Measurements from ENCODE around the gene CRLF3. TPM values are rescaled to one million over a fixed set of nuclear protein-coding genes. Genes with fewer than 3 reads are reported as not detected.

CRLF3 gene
- total and polyA plus RNA-seq, 10 of the 15 experiments (the other 5 are each of a cell fraction or from before 2014, with no cell fraction given) = 10.0 to 39.2 (median 26.7) TPM

DNA sequence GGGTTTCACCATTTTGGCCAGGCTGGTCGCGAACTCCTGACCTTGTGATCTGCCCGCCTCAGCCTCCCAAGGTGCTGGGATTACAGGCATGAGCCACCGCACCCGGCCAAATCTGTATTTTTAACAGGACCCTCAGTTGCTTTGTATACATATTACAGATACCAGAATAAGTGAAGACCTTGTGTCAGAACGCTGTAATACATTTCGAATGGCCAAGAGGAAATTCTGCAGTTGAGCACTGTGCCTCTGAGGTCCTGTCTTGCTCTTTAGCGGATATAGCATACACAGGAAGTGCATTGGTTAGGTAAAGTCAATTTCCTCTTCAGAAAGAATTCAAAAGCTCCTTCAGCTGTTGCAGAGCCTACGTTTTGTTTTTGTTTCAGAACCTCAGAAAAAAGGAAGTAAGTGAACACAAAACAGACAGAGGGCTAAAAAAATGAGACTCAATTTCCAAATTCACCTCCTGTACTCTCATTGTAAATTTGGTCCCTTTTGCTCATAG is 15.7 kb downstream of the CRLF3 start:
- peak overlapping the region; percentile 48 for H3K9ac ChIP-seq (ENCODE audit: control insufficient read depth, insufficient read depth, low read length)
- TF ChIP-seq NFIC (IDR thresholded peaks at IDR 0.05; ENCODE audit: low read depth, low read length) = peak; percentile 29; the same call in 1 of the 2 replicates
- no peak for TF ChIP-seq RAD21 (IDR thresholded peaks at IDR 0.05; ENCODE audit: insufficient read depth, low read depth, low read length)
- no peak for TF ChIP-seq STAT1 (conservative IDR thresholded peaks at IDR 0.05)
- no peak for TF ChIP-seq MYB (IDR thresholded peaks at IDR 0.05; ENCODE audit: borderline replicate concordance, low read depth, low read length)
- TF ChIP-seq POLR2A (IDR thresholded peaks at IDR 0.05; ENCODE audit: low read depth, low read length) = 0 out of 2 replicates have a peak, but pooled peaks have one; percentile 32
- TF ChIP-seq DPF2 (IDR thresholded peaks at IDR 0.05) = 0 out of 2 replicates have a peak, but pooled peaks have one; percentile 51
- TF ChIP-seq, protein P1, sequence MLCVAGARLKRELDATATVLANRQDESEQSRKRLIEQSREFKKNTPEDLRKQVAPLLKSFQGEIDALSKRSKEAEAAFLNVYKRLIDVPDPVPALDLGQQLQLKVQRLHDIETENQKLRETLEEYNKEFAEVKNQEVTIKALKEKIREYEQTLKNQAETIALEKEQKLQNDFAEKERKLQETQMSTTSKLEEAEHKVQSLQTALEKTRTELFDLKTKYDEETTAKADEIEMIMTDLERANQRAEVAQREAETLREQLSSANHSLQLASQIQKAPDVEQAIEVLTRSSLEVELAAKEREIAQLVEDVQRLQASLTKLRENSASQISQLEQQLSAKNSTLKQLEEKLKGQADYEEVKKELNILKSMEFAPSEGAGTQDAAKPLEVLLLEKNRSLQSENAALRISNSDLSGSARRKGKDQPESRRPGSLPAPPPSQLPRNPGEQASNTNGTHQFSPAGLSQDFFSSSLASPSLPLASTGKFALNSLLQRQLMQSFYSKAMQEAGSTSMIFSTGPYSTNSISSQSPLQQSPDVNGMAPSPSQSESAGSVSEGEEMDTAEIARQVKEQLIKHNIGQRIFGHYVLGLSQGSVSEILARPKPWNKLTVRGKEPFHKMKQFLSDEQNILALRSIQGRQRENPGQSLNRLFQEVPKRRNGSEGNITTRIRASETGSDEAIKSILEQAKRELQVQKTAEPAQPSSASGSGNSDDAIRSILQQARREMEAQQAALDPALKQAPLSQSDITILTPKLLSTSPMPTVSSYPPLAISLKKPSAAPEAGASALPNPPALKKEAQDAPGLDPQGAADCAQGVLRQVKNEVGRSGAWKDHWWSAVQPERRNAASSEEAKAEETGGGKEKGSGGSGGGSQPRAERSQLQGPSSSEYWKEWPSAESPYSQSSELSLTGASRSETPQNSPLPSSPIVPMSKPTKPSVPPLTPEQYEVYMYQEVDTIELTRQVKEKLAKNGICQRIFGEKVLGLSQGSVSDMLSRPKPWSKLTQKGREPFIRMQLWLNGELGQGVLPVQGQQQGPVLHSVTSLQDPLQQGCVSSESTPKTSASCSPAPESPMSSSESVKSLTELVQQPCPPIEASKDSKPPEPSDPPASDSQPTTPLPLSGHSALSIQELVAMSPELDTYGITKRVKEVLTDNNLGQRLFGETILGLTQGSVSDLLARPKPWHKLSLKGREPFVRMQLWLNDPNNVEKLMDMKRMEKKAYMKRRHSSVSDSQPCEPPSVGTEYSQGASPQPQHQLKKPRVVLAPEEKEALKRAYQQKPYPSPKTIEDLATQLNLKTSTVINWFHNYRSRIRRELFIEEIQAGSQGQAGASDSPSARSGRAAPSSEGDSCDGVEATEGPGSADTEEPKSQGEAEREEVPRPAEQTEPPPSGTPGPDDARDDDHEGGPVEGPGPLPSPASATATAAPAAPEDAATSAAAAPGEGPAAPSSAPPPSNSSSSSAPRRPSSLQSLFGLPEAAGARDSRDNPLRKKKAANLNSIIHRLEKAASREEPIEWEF (IDR thresholded peaks at IDR 0.05; ENCODE audit: insufficient replicate concordance, low read depth, low read length) = no peak
- TF ChIP-seq, protein P2, sequence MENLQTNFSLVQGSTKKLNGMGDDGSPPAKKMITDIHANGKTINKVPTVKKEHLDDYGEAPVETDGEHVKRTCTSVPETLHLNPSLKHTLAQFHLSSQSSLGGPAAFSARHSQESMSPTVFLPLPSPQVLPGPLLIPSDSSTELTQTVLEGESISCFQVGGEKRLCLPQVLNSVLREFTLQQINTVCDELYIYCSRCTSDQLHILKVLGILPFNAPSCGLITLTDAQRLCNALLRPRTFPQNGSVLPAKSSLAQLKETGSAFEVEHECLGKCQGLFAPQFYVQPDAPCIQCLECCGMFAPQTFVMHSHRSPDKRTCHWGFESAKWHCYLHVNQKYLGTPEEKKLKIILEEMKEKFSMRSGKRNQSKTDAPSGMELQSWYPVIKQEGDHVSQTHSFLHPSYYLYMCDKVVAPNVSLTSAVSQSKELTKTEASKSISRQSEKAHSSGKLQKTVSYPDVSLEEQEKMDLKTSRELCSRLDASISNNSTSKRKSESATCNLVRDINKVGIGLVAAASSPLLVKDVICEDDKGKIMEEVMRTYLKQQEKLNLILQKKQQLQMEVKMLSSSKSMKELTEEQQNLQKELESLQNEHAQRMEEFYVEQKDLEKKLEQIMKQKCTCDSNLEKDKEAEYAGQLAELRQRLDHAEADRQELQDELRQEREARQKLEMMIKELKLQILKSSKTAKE (IDR thresholded peaks at IDR 0.05; ENCODE audit: low read depth, poor library complexity, severe bottlenecking) = no peak
- TF ChIP-seq BHLHE40 (IDR thresholded peaks at IDR 0.05; ENCODE audit: borderline replicate concordance in 1 of 2, low read depth in 2 of 2, low read length in 1 of 2) = no peak
- no peak for TF ChIP-seq HCFC1 (IDR thresholded peaks at IDR 0.05; ENCODE audit: low read length)
- TF ChIP-seq NFYA (IDR thresholded peaks at IDR 0.05; ENCODE audit: borderline replicate concordance, low read depth, low read length) = no peak
- no peak for TF ChIP-seq FOS (IDR thresholded peaks at IDR 0.05; ENCODE audit: borderline replicate concordance, extremely low read depth, insufficient read length)
- no peak for TF ChIP-seq LARP7 (IDR thresholded peaks at IDR 0.05)
- TF ChIP-seq SP1 (IDR thresholded peaks at IDR 0.05; ENCODE audit: low read depth, low read length) = no peak
- TF ChIP-seq ATF7 (IDR thresholded peaks at IDR 0.05; ENCODE audit: low read depth) = 0 out of 2 replicates have a peak, but pooled peaks have one; percentile 51
- TF ChIP-seq ASH2L (IDR thresholded peaks at IDR 0.05; ENCODE audit: borderline replicate concordance, low read depth) = 0 out of 2 replicates have a peak, but pooled peaks have one; percentile 23
- no peak for TF ChIP-seq TBL1XR1 (IDR thresholded peaks at IDR 0.05; ENCODE audit: low read depth, low read length)
- TF ChIP-seq NBN (IDR thresholded peaks at IDR 0.05) = peak; percentile 72; the same call in 1 of the 2 replicates

More for the DNA sequence above, 15.7 kb downstream of the CRLF3 start:
- CTCF ChIA-PET = interaction anchor here (0.5 to 9.9 kb wide), 2 partner anchors 15 to 74 kb away, joined by 4 to 145 read pairs; partner anchors contain the start of gene CRLF3
- 10% methylated on average over 9 of the region's 9 CpGs for WGBS (ENCODE audit: insufficient coverage, insufficient replicate concordance, low lambda C conversion rate, missing lambda C conversion rate)
- peak; percentile 82 for FAIRE-seq
- Histone ChIP-seq H2AFZ (ENCODE audit: control insufficient read depth, low read depth, low read length) (no peak overlapping the region; the same call in none of the 2 replicates), H4K20me1 (ENCODE audit: control insufficient read depth, insufficient read depth) (no peaks in the 10 kb centered on the region), H3K79me2 (ENCODE audit: control insufficient read depth, insufficient read depth, low read length) (peaks cover 54% of the 10 kb centered on the region), H3K9me3 (replicated peaks; ENCODE audit: control insufficient read depth, insufficient read depth, low read length) (no peaks in the 10 kb centered on the region; the same call in 2 of the 3 replicates), H3K4me3 (peak overlapping the region; percentile 60; the same call in 1 of the 2 replicates), H3K4me1 (ENCODE audit: control insufficient read depth, insufficient read depth, low read length) (peaks cover 48% of the 10 kb centered on the region), H3K4me2 (ENCODE audit: control insufficient read depth, insufficient read depth) (peak overlapping the region; percentile 78), H3K27me3 (replicated peaks in 1 of 2; ENCODE audit: control insufficient read depth in 2 of 2, insufficient read depth in 2 of 2, low read length in 1 of 2) (no peaks in the 10 kb centered on the region), H3K36me3 (ENCODE audit: control insufficient read depth in 2 of 2, insufficient read depth in 2 of 2, low read length in 1 of 2) (peaks cover under 1 to 18% of the 10 kb centered on the region in 2 experiments; a peak in 2 of 4 replicates), H3K27ac (ENCODE audit: control insufficient read depth, insufficient read depth) (peak overlapping the region; percentile 78)
- POLR2A ChIA-PET = interaction anchor here (0.6 to 3.1 kb wide), 6 partner anchors 10 to 323 kb away, joined by 3 to 32 read pairs (median 5); partner anchors contain the start of gene CRLF3
- peak; percentile 91 for DNase-seq (ENCODE audit: low read depth, low spot score)
- intact Hi-C loops (cut with micrococcal nuclease; ENCODE audit: unreplicated experiment) = no loop called here
- RAD21 ChIA-PET (ENCODE audit: unreplicated experiment) = interaction anchor here (0.6 to 4.4 kb wide), 4 partner anchors 12 to 31 kb away, joined by 3 to 35 read pairs (median 12); partner anchors contain the start of gene CRLF3
- in situ Hi-C loops (cut with MboI) = no loop called here
- SMC1A ChIA-PET (ENCODE audit: uncharacterized antibody, unreplicated experiment) = interaction anchor here (0.6 to 6.1 kb wide), 5 partner anchors 10 to 131 kb away, joined by 3 to 43 read pairs (median 7); partner anchors contain the start of genes ATAD5 and CRLF3
- ATAC-seq = peak; percentile 98
- no TSS peak for BruUV-seq (replicated peaks)

All from GM12878 (cell line).